ENCODE results near the gene ACAP2.

The ACAP2 gene

GRCh38 chr3:195286115-195286872 lies 156.5 kb downstream of the ACAP2 start:
- DNase-seq = no peak

DNA sequence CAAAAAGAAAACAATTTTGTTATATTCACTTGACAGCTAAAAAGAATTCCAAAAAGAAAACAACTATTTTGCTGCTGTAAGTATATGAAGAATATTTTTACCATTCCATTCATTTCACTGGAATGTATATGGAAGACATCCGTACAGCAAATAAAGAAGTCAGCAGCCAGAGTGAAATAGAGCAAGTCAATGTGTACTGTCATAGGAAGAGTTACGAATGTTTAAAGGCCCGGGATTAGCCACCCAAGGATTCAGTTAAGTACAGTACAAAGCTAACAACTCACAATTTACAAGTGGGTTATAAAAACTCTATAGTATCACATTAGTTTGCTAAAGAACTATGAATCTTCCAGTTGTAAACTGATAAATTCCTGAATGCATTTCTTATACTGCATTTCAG lies 157.4 kb downstream of the ACAP2 start:
- no peak for DNase-seq

DNA sequence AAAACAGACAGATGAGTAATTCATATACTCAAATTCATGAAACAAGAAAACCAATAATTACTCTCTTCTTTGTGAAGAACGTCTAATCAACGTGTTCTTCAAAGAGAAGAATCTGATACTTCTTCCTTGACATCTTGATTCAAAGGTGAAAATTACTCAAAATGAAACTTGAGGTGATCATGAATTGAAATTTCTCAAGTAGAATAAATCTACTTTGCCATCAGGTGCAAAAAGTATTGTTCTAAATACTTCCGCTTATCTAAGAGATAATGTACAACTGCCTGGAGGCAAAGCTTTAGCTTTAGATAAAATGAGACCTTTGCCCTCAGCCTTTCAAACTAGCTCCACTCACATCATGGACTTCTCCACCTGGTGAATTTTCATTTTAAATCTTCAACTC lies 158.0 kb downstream of the ACAP2 start:
- DNase-seq = no peak

DNA sequence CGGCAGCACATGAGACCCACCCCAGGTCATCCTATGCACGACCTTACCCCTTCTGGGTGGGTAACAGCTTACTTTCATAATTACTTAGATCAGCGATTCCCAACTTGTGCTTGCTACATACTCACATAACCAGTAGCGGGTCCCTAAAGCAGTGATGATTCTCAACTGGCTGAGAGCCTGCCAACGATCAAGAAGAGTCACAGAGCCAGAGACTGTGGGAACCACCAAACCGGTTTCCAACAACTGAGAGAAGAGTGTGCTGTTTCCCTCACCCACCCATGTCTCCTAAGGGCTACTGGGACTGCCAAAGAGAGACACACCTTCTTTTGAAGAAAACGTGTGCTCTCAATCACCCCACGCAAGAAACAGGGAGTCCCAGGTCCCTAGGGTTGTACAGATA lies 159.9 kb downstream of the ACAP2 start:
- DNase-seq = no peak

GRCh38 chr3:195274259-195274966 lies 168.4 kb downstream of the ACAP2 start:
- no peak for DNase-seq

GRCh38 chr3:195271410-195272243 lies 171.2 kb downstream of the ACAP2 start:
- DNase-seq = peak; percentile 71 to 90 (median 79)

- DNase-seq = peak; percentile 74 to 86 (median 80)
Measured at GRCh38 chr3:195270817-195271409, 171.9 kb downstream of the ACAP2 start, which contains the start of gene XXYLT1. Gene XXYLT1, minus strand, starts transcription at chr3:195271159. Its CDS starts 101 bp downstream, at chr3:195271058.

DNA sequence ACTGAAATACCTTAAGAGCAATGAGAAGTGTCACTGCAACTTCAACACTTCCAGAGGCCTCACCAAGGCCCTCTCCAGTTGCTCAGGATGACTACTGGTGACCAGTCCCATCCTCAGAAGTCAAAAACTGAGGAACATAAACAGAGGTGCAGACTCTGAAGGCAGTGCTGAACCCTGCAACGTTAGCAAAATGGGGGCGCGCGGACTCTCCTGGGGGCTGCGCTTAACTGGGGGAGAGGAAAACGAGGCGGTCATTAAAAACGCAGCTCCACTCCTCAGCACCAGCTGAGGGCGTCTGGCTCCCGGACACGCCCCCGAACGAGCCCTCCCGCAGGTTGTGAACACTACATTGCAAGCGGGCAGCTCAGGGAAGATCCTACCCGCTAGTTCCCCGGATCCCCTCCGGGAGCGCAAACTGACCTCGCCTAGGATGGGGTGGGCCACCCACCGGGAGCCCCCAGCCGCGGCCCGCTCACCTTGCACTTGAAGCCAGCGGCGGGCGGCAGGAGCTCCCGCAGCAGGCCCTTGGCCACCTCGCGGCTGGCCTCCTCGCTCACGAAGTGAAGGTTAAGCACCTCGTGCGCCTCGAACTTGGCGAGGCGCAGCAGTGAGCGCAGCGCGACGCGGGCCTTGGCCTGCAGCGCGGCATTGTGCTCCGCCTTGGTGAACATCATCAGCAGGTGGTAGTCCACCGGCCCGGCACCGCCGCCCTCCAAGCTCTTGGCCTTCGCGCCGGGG lies 172.6 kb downstream of the ACAP2 start:
- peak in 2 of 5 donors; percentile 22 to 28 for DNase-seq

DNA sequence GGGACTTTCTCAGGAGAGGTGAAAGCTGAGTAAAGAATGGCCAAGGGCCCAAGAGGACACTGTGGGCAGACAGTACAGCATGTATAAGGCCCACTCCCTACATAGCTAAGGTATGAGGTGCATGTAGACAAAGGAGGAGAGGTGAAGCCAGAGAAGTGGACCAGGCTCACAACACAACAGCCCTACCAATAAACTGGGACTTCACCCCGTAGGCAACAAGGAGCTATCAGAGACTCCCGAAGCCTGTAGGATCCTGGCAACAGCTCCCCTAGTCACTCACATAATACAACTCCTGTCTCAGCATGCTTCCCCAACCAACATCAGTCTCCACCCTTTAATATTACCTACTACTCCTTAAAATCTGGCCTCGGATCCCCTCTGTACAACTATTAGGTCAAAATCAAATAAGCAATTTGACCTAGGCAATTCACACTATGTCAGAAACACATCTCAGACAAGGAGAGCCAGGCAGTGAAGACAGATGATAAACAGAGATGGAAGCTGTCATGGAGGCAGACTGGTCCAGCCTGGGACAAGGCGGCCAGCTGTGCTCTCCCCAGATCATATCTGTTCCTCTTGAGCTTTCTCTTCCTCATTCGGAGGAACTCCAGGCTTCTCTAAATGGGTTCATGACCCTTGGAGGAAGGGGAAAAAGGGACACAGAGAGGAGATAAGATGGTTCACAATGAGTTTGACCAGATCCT lies 173.3 kb downstream of the ACAP2 start:
- no peak for DNase-seq

DNA sequence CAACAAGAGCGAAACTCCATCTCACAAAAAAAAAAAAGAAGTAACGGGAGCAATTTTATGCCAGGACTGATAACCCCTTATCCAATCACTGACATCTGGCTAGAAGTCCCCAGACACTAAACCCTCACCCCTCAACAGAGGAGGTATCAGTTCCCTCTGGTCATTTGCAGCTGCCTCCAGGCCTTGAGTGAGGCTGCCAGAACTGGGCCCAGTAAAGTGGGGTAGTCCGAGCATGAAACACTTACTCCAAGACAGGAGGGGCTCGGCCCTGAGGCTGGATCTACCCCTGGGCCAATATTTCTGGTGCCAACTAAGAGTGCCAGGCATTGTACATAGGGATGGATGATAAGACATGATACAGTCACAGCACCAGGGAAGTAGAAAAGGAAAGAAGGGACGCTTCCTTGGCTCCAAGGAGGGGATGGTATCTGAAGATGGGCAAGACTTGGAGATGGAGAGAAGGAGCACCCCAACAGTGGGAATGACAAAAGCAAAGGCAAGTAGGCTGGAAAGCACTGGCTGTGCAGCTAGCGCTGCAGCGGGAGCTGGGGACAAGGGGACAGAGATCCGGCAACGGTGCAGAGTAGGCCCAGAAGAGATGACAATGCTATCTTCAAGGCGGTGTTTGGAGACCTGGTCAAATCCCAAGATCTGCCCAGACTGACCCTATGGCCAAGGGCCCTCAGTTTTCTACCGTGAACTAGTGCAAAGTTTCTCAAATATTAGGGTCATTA lies 174.1 kb downstream of the ACAP2 start:
- DNase-seq = no peak

- no peak for DNase-seq
Measured at GRCh38 chr3:195267096-195267495, 175.7 kb downstream of the ACAP2 start.

GRCh38 chr3:195266428-195266827 lies 176.4 kb downstream of the ACAP2 start:
- DNase-seq = no peak

DNA sequence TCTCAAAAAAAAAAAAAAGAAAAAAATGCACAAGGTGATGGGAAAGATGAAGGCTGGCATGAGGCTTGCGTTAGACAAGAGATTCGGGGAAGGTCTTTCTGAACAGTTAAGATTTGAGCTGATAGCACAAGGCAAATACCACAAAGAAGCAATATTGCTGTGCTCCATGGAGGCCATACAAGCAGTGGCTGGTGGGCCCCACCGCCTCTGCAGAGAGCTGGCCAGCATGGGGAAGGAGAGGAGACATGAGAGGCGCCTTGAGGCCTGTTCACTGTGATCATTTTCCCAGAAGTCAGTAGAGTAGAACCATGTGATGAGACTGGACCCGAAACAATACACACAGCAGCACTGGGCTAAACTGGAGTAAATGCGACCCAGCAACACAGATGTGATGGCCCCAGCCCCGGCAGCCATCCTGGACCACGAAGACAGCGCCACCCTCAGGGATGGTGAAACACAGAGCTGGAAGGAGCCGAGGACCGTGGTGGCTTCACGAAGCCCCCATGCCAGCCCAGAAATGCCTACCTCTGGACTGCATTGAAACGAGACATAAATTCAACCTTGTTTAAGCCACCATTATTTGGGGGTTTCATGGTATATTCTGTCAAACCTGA lies 177.3 kb downstream of the ACAP2 start:
- DNase-seq = no peak

- no peak for DNase-seq
Measured at GRCh38 chr3:195263925-195264600, 178.8 kb downstream of the ACAP2 start.

- no peak for DNase-seq
Measured at GRCh38 chr3:195263193-195263924, 179.5 kb downstream of the ACAP2 start.

DNA sequence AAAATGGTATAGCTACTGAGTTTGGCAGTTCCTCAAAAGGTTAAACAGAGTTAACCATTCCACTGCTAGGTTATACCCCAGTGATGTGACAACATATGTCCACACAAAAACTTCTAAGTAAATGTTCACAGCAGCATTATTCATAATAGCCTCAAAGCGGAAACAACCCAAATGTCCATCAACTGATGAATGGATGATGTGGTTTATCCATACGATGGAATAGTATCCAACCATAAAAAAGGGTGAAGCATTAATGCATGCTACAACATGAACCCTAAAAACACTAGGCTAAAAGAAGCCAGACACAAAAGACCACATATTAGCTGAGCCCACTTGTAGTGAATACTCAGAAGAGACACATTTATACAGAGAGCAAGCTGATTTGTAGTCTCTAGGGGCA lies 180.9 kb downstream of the ACAP2 start:
- DNase-seq = no peak

DNA sequence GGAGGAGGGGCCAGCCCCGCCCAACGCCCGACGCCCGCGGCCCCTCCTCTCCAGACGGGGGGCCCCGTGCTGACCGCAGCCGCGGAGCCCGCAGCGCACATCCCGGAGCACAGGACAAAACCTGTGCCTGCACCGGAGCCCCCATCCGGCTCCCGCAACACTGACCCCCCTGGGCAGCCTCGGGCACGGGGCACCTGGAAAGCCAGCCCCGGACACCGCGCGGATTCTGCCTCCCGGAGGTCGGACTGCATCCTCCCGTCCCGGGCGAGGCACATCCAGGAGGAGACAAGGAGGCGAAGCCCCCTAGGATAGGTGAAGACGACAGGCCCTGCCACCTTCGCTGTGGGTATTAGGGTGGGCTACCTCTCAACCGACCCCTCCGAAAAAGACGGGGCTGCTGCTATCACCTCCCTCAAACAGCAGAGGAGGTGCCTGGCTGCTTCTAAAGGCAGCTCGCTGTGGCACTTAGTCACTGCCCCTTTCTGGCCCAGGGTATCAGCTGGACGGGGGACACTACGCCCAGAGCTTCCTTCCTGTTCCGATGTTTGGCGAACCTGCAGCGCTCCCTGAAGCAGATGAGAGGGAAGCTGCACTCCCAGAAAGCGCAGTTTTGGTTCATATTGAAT lies 182.4 kb downstream of the ACAP2 start:
- peak in 1 of 5 donors; percentile 38 for DNase-seq
